Measurements from ENCODE around the gene MS4A6A.

DNA sequence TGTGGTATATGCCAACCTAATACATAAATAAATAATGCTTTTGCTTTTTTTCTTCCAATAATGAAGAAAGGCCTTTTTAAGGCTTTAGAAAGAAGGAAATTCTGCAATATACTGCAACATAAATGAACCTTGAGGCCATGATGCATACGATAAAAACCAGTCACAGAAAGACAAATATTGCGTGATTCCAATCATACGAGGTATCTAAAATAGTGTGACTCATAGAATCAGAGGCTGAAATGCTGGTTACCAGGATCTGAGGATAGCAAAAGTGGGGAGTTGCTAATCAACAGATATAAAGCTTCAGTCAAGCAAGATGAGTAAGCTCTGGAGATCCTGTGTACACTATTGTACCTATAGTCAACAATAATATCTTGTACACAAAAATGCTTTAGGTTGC, 24.2 kb downstream of the MS4A6A start:
- TF ChIP-seq, protein P1, sequence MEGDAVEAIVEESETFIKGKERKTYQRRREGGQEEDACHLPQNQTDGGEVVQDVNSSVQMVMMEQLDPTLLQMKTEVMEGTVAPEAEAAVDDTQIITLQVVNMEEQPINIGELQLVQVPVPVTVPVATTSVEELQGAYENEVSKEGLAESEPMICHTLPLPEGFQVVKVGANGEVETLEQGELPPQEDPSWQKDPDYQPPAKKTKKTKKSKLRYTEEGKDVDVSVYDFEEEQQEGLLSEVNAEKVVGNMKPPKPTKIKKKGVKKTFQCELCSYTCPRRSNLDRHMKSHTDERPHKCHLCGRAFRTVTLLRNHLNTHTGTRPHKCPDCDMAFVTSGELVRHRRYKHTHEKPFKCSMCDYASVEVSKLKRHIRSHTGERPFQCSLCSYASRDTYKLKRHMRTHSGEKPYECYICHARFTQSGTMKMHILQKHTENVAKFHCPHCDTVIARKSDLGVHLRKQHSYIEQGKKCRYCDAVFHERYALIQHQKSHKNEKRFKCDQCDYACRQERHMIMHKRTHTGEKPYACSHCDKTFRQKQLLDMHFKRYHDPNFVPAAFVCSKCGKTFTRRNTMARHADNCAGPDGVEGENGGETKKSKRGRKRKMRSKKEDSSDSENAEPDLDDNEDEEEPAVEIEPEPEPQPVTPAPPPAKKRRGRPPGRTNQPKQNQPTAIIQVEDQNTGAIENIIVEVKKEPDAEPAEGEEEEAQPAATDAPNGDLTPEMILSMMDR (IDR thresholded peaks at IDR 0.05; ENCODE audit: low read length) = no peak
- TF ChIP-seq EZH2 (optimal IDR thresholded peaks at IDR 0.05; ENCODE audit: low read depth, low read length) = no peak

Measured in MM.1S (cell line).